Measurements from ENCODE around the gene COLEC12. TPM values are rescaled to one million over a fixed set of nuclear protein-coding genes. Genes with fewer than 3 reads are reported as not detected.

Gene COLEC12
- total and polyA plus RNA-seq, 2 experiments from 2014 or later = 61.1 to 69.0 TPM

GRCh38 chr18:415047-415446 lies 85.5 kb downstream of the COLEC12 start:
- no peaks in the 10 kb centered on the region for H3K9me3 ChIP-seq (ENCODE audit: low read depth)
- no peak overlapping the region for H3K4me3 ChIP-seq
- H3K36me3 ChIP-seq = no peaks in the 10 kb centered on the region
- H3K27me3 ChIP-seq = no peaks in the 10 kb centered on the region
- TF ChIP-seq CTCF (IDR thresholded peaks at IDR 0.05; ENCODE audit: low read depth, low read length) = no peak
- H3K4me1 ChIP-seq (ENCODE audit: low read depth) = no peaks in the 10 kb centered on the region
- DNase-seq (ENCODE audit: low read depth in 1 of 2, low spot score in 1 of 2) = no peak
- H3K27ac ChIP-seq = no peak overlapping the region

- no peak for TF ChIP-seq CTCF (IDR thresholded peaks at IDR 0.05; ENCODE audit: low read depth, low read length)
- H3K36me3 ChIP-seq = no peaks in the 10 kb centered on the region
- peak in 1 of 2 donors; percentile 47 for DNase-seq (ENCODE audit: low read depth in 1 of 2, low spot score in 1 of 2)
These were observed 87.3 kb downstream of the COLEC12 start for GRCh38 chr18:413233-413632.

GRCh38 chr18:410047-410455 lies 90.5 kb downstream of the COLEC12 start:
- no peak overlapping the region for H3K4me3 ChIP-seq
- H3K27ac ChIP-seq = no peak overlapping the region
- no peaks in the 10 kb centered on the region for H3K36me3 ChIP-seq
- no peak for DNase-seq (ENCODE audit: low read depth in 1 of 2, low spot score in 1 of 2)
- TF ChIP-seq CTCF (IDR thresholded peaks at IDR 0.05; ENCODE audit: low read depth, low read length) = no peak
- no peaks in the 10 kb centered on the region for H3K4me1 ChIP-seq (ENCODE audit: low read depth)
- no peaks in the 10 kb centered on the region for H3K27me3 ChIP-seq
- no peaks in the 10 kb centered on the region for H3K9me3 ChIP-seq (ENCODE audit: low read depth)

More at GRCh38 chr18:413233-413632, 87.3 kb downstream of the COLEC12 start:
- H3K27ac ChIP-seq = no peak overlapping the region
- H3K27me3 ChIP-seq = no peaks in the 10 kb centered on the region
- H3K4me3 ChIP-seq = no peak overlapping the region
- H3K4me1 ChIP-seq (ENCODE audit: low read depth) = no peaks in the 10 kb centered on the region
- H3K9me3 ChIP-seq (ENCODE audit: low read depth) = no peaks in the 10 kb centered on the region

- Histone ChIP-seq H3K9me3 (ENCODE audit: low read depth) (no peaks in the 10 kb centered on the region), H3K27me3 (no peaks in the 10 kb centered on the region), H3K4me1 (ENCODE audit: low read depth) (no peaks in the 10 kb centered on the region), H3K4me3 (no peak overlapping the region), H3K36me3 (no peaks in the 10 kb centered on the region), H3K27ac (no peak overlapping the region)
- peak in 1 of 2 donors; percentile 52 for DNase-seq (ENCODE audit: low read depth in 1 of 2, low spot score in 1 of 2)
- no peak for TF ChIP-seq CTCF (IDR thresholded peaks at IDR 0.05; ENCODE audit: low read depth, low read length)
These were observed 92.1 kb downstream of the COLEC12 start for GRCh38 chr18:408367-408766.

GRCh38 chr18:407626-408224 lies 92.8 kb downstream of the COLEC12 start:
- H3K36me3 ChIP-seq = no peaks in the 10 kb centered on the region
- H3K27ac ChIP-seq = no peak overlapping the region
- no peaks in the 10 kb centered on the region for H3K27me3 ChIP-seq
- no peaks in the 10 kb centered on the region for H3K9me3 ChIP-seq (ENCODE audit: low read depth)
- TF ChIP-seq CTCF (IDR thresholded peaks at IDR 0.05; ENCODE audit: low read depth, low read length) = no peak
- no peak for DNase-seq (ENCODE audit: low read depth in 1 of 2, low spot score in 1 of 2)
- H3K4me3 ChIP-seq = no peak overlapping the region
- no peaks in the 10 kb centered on the region for H3K4me1 ChIP-seq (ENCODE audit: low read depth)
